ENCODE measurements around the gene EDARADD.

EDARADD gene

GRCh38 chr1:236516929-236517704, 123.0 kb downstream of the EDARADD start:
- DNase-seq (ENCODE audit: low spot score), result no peak

GRCh38 chr1:236518322-236518721, 124.2 kb downstream of the EDARADD start:
- DNase-seq (ENCODE audit: low spot score), result no peak

- DNase-seq (ENCODE audit: low spot score), result no peak
These were observed 126.4 kb downstream of the EDARADD start for GRCh38 chr1:236520445-236521005.

GRCh38 chr1:236522937-236523703, 129.0 kb downstream of the EDARADD start:
- DNase-seq (ENCODE audit: low spot score), result peak; percentile 32

- DNase-seq (ENCODE audit: low spot score), result peak; percentile 69
These were observed 129.6 kb downstream of the EDARADD start, which contains the start of gene LGALS8 for GRCh38 chr1:236523704-236524141. Gene LGALS8 (plus strand): TSS chr1:236523982. CDS start chr1:236526071, 2,089 bp downstream.

- DNase-seq (ENCODE audit: low spot score), result peak; percentile 88
These were observed 130.2 kb downstream of the EDARADD start for GRCh38 chr1:236524142-236524894.

GRCh38 chr1:236524895-236525184, 130.8 kb downstream of the EDARADD start:
- no peak for DNase-seq (ENCODE audit: low spot score)

- DNase-seq (ENCODE audit: low spot score), result no peak
These were observed 132.0 kb downstream of the EDARADD start for GRCh38 chr1:236526079-236526478.

- DNase-seq (ENCODE audit: low spot score), result no peak
These were observed 136.2 kb downstream of the EDARADD start for GRCh38 chr1:236530286-236530685.

GRCh38 chr1:236530959-236531358, 136.9 kb downstream of the EDARADD start:
- DNase-seq (ENCODE audit: low spot score), result no peak

GRCh38 chr1:236532850-236533249, 138.8 kb downstream of the EDARADD start:
- DNase-seq (ENCODE audit: low spot score), result no peak

- DNase-seq (ENCODE audit: low spot score), result no peak
These were observed 140.1 kb downstream of the EDARADD start for GRCh38 chr1:236534151-236534651.
